Measurements from ENCODE around the gene TIGD4.
"Not testable (repeated sequence)": the region's sequence is repeated elsewhere in the genome, so short reads cannot be mapped to it uniquely, and the experiment has no call there.

The TIGD4 gene

GRCh38 chr4:152778656-152779512, 646 bp downstream of the TIGD4 start:
- no peak for DNase-seq

- no peak for DNase-seq
Observed at GRCh38 chr4:152777488-152777887, 2.0 kb downstream of the TIGD4 start.

DNA sequence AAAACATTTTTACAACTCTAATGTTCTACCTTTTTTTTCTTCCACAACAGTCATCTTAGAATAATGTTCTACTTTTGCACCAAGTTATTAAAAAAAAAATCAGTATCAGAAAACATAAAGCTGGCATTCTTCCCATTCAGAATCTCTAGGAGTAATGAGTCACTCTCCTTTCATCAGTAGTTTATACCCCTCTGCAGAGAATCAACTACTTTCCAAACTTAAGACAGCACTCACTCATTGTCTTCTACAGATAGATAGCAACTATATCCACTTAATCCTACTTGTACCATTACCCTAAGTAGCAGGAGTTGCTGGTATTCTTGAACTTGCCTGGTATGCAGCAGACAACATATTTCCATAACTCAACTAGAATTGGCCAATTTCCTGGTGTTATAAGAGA, 3.2 kb downstream of the TIGD4 start:
- DNase-seq, result no peak

DNA sequence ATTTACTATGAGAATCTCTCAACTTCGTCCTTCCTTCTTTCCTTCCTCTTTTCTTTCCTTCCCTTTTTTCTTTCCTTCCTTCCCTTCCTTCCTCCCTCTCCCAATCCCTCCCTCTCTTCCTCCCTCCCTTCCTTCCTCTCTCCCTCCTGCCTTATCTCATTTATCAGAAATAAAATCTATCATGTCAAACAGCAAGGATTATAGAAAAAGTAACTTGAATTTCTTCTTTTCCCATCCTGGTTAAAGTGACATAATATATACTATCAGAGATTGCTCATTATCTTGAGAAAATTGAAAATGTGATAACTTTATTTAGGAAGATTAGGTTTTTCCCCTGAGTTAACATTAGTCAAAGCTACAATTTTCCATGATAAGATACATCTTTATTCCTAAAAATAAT, 5.6 kb downstream of the TIGD4 start:
- no peak for DNase-seq

DNA sequence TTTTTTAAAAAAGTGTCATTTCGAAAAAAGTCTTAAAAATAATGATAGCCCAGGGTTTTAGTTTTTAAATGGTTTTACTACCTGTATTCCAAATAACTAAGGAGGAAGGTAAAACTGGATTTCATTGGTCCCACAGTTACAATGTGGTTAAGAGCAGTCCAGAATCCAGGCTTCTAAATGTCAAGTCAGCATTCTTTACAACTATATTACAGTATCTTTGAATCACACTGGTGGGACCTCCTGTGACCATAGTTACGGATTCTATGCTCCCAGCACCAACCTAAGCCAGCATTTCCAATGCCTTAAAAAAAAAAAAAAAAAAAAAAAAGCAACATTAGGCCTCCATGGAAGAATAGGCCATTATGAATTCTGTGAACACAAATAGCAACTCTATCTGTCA, 6.2 kb downstream of the TIGD4 start:
- no peak for DNase-seq

DNA sequence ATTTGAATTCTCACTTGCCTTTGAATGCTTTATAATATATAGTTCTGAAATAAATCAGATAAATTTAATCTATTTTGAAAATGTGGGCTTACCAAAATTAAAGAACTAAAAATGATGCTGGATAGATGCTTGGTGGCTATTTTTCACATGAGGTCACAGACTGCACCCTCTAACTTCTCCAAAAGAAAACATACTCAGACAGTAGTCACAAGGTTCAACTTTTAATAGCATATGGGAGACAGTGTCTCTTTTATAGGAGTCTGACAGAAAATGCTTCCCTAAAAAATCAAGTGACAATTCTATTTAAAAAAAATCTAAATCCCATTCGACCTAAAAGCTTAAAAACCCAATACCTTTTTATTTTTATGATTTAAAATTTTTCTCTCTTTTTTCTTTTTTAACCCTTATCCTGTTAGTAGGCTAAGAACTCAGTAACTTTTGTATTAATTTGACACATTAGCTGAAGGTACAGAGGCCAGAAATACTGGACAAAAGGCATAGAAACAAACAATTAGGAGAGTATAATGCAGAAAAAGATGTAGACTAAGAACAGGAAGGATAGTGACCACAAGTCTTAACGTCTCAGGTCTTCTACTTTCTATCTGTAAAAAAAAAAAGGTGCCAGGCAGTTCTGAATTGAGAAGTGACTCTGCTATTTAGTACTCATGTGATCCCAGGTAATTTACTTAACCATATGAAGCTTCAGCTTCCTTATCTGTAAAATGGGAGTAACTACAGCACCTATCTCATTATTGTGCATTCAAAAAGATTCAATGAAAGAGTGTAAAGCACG, 7.6 kb downstream of the TIGD4 start:
- DNase-seq, result no peak

DNA sequence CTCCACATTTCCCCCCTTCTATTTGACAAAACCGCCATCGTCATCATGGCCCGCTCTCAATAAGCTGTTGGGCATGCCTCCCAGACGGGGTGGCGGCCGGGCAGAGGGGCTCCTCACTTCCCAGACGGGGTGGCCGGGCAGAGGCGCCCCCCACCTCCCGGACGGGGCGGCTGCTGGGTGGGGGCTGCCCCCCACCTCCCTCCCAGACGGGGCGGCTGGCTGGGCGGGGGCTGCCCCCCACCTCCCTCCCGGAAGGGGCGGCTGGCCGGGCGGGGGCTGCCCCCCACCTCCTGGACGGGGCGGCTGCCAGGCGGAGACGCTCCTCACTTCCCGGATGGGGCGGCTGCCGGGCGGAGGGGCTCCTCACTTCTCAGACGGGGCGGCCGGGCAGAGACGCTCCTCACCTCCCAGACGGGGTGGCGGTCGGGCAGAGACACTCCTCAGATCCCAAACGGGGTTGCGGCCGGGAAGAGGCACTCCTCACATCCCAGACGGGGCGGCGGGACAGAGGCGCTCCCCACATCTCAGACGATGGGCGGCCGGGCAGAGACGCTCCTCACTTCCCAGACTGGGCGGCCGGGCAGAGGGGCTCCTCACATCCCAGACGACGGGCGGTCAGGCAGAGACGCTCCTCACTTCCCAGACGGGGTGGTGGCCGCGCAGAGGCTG, 14.3 kb downstream of the TIGD4 start:
- not testable (repeated sequence) for DNase-seq

GRCh38 chr4:152763796-152764195, 15.7 kb downstream of the TIGD4 start:
- DNase-seq, result no peak

- DNase-seq, result no peak
Observed at GRCh38 chr4:152748619-152749018, 30.9 kb downstream of the TIGD4 start.

DNA sequence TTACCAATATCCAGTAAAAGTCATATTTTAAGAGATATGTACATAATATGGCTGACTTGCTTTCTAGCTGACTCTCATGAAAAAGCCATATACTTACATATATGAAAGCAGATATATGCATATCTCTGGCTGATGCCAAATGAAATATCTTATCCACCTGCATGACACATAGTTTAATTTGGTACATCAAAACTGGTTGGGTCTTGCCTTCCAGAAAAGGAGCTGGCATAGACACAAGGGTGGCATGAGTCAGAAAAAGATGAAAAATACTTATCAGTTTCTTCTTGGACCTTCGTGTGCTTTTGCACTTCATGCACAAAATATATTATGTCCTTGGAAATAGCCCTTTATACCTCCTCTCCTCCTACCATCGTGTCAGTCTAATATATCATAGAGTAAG, 32.1 kb downstream of the TIGD4 start:
- DNase-seq, result no peak

DNA sequence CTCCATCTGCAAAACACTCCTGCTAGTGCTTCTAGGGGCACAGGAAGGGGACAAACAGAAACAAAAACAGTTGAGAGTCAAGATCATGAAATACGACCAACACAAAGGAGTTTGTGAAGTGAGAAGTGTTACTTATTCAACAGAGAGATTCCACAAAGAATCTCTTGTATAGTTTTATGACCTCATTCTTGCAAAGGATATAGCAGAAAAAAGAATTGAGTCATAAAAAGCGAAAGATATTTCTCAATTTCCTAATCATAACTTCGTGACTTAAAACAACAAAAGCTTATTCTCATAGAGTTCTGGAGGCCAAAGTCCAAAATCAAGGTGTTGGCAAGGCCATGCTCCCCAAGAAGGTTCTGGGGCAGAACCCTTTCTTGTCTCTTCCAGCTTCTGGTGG, 40.7 kb downstream of the TIGD4 start:
- DNase-seq, result no peak

GRCh38 chr4:152735906-152736305, 43.6 kb downstream of the TIGD4 start:
- no peak for DNase-seq

GRCh38 chr4:152735396-152735859, 44.1 kb downstream of the TIGD4 start:
- DNase-seq, result peak; percentile 18

- no peak for DNase-seq
Observed at GRCh38 chr4:152734699-152735050, 44.9 kb downstream of the TIGD4 start.

- DNase-seq, result no peak
Observed at GRCh38 chr4:152734015-152734698, 45.4 kb downstream of the TIGD4 start.

- DNase-seq, result no peak
Observed at GRCh38 chr4:152731997-152732396, 47.5 kb downstream of the TIGD4 start.

DNA sequence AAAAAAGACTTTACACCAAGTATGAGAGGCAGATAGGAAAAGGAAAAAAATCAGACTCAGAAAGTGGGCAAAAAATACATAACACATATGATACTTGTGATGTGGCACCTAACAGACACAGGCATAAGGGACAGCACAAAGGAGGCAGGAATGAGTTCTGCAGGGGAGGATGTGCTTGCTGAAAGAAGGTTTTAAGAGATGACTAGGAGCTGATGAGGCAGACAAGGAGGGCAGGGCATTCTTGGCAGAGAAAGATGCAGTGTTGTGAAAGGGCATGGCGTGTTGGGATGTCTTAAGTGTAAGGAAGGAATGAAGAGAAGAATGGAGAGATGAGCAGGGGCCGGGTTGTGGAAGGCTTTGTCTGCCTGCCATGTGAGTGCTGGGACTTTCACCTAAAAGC, 50.1 kb downstream of the TIGD4 start:
- no peak for DNase-seq

DNA sequence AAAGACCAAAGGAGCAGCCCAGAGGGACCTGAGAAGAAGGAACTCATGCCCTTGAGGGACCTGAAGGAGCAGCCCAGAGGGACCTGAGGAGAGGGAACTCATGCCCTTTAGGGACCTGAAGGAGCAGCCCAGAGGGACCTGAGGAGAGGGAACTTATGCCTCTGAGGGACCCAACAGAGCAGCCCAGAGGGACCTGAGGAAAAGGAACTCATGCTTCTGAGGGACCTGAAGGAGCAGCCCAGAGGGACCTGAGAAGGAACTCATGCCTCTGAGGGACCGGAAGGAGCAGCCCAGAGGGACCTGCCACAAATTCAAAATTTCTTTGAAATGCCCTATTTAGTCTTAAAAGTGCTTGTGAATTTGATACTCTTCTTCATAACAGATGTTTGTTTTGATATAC, 51.2 kb downstream of the TIGD4 start:
- DNase-seq, result no peak

DNA sequence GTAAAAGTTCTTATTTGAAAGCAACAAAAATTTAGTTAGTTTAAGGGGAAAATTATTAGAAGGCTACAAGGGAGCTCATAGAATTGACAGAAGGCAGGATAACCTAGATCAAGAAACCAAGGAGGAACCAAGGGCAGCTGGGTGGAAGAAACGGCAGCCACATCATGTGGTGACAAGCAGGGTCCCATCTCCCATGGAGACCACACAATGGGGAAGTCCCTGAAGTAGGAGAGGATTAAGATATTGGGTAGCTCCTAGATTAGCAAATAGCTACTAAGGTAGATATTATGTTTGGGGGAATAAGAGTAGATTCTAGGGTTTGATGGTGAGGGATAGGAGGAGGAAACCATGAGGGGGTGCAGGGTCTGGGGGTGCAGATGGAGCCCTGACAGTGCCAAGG, 51.7 kb downstream of the TIGD4 start:
- no peak for DNase-seq

- no peak for DNase-seq
Observed at GRCh38 chr4:152724494-152724893, 55.0 kb downstream of the TIGD4 start.

- no peak for DNase-seq
Observed at GRCh38 chr4:152723236-152723635, 56.3 kb downstream of the TIGD4 start.

DNA sequence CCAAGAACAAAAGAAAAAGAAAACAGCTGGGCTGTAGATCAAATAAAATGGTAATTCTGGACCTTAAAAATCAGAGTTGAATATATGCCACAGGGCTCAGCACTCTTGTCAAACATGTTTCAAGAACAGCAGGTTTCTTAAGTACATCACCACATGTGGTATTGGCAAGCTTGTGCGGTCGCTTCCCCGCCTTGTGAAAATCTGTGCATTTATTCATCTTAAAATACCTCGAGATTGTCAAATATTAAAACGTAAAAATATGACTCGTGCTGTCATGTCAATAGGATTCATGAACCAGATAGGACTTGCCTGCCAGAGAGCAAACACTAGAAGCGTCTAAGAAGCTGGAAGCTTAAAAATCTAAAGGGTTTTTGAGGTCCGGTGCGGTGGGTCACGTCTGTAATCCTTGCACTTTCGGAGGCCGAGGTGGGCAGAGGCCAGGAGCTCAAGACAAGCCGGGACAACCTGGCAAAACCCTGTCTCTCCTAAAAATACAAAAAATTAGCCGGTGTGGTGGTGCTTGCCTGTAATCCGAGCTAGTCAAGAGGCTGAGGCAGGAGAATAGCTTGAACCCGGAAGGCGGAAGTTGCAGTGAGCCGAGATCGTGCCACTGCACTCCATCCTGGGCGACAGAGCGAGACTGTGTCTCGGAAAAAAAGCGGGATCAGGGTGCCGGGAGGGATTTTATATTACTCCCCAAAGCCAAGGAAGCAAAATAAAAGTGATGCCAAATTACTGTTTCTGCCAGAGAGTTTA, 59.6 kb downstream of the TIGD4 start:
- DNase-seq, result no peak

Measured in COR-L47 (cell line).